ENCODE results near the gene ENO2.
"Not testable (repeated sequence)": the region's sequence is repeated elsewhere in the genome, so short reads cannot be mapped to it uniquely, and the experiment has no call there.

ENO2 gene

DNA sequence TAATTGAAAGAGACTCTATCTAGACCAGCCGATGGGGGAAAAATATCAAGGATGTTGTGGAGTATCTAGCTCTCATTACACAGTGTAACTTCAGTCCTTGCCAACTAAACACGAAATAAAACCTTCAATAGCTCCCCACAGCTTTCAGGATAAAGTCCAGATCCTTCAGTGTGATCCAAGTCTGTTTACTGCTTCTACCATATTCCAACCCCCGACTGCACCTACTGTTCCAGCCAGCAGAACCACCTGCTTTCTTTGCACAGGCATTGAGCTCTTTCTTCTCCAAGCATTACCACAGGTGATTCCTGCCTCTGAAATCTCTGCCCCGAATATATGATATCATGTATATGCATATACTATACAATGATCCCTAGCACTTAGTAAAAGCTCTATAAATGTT, 11.9 kb upstream of the ENO2 start:
- no peak overlapping the region for H3K4me2 ChIP-seq
- H3K27ac ChIP-seq = no peak overlapping the region
- no peaks in the 10 kb centered on the region for H4K20me1 ChIP-seq (ENCODE audit: insufficient read depth)
- H2AFZ ChIP-seq (ENCODE audit: low read depth) = no peak overlapping the region
- no peak overlapping the region for H3K9ac ChIP-seq
- no peaks in the 10 kb centered on the region for H3K36me3 ChIP-seq (ENCODE audit: insufficient read depth)
- TF ChIP-seq, protein P1, sequence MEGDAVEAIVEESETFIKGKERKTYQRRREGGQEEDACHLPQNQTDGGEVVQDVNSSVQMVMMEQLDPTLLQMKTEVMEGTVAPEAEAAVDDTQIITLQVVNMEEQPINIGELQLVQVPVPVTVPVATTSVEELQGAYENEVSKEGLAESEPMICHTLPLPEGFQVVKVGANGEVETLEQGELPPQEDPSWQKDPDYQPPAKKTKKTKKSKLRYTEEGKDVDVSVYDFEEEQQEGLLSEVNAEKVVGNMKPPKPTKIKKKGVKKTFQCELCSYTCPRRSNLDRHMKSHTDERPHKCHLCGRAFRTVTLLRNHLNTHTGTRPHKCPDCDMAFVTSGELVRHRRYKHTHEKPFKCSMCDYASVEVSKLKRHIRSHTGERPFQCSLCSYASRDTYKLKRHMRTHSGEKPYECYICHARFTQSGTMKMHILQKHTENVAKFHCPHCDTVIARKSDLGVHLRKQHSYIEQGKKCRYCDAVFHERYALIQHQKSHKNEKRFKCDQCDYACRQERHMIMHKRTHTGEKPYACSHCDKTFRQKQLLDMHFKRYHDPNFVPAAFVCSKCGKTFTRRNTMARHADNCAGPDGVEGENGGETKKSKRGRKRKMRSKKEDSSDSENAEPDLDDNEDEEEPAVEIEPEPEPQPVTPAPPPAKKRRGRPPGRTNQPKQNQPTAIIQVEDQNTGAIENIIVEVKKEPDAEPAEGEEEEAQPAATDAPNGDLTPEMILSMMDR (conservative IDR thresholded peaks at IDR 0.05; ENCODE audit: low read depth, low read length) = no peak
- H3K79me2 ChIP-seq (ENCODE audit: insufficient read depth, low read depth) = no peaks in the 10 kb centered on the region
- H3K4me3 ChIP-seq (IDR thresholded peaks at IDR 0.05; ENCODE audit: insufficient read depth, low read depth, low read length) = no peak overlapping the region
- H3K27me3 ChIP-seq (ENCODE audit: insufficient read depth, low read depth) = no peaks in the 10 kb centered on the region
- peaks cover 8% of the 10 kb centered on the region for H3K4me1 ChIP-seq (ENCODE audit: low read depth, poor library complexity, severe bottlenecking)

DNA sequence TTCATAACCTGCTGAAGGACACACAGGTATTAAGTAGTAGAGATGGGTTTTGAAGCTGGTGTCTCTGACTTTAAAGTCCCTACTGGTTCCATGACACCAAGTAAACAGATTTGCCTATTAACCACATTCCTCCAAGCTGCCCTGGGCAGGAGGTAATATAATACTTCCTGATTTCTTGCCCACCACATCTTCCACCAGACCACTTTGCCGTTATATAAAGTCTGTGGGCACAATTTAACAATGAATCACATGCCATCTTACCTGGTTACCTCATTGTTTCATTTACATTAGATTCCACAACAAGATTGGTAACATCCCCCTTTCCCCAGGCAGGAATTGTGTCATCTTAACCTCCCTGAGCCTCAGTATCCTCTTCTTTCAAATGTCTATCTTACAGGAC, 10.7 kb upstream of the ENO2 start:
- H3K27ac ChIP-seq = no peak overlapping the region
- peak overlapping the region; percentile 91 for H2AFZ ChIP-seq (ENCODE audit: low read depth)
- TF ChIP-seq, protein P1 (conservative IDR thresholded peaks at IDR 0.05; ENCODE audit: low read depth, low read length) = no peak
- no peaks in the 10 kb centered on the region for H3K27me3 ChIP-seq (ENCODE audit: insufficient read depth, low read depth)
- H4K20me1 ChIP-seq (ENCODE audit: insufficient read depth) = no peaks in the 10 kb centered on the region
- H3K4me3 ChIP-seq (IDR thresholded peaks at IDR 0.05; ENCODE audit: insufficient read depth, low read depth, low read length) = no peak overlapping the region
- H3K79me2 ChIP-seq (ENCODE audit: insufficient read depth, low read depth) = no peaks in the 10 kb centered on the region
- peaks cover 8% of the 10 kb centered on the region for H3K4me1 ChIP-seq (ENCODE audit: low read depth, poor library complexity, severe bottlenecking)
- H3K4me2 ChIP-seq = peak overlapping the region; percentile 97; the same call in 1 of the 2 replicates
- H3K9ac ChIP-seq = no peak overlapping the region
- no peaks in the 10 kb centered on the region for H3K36me3 ChIP-seq (ENCODE audit: insufficient read depth)

DNA sequence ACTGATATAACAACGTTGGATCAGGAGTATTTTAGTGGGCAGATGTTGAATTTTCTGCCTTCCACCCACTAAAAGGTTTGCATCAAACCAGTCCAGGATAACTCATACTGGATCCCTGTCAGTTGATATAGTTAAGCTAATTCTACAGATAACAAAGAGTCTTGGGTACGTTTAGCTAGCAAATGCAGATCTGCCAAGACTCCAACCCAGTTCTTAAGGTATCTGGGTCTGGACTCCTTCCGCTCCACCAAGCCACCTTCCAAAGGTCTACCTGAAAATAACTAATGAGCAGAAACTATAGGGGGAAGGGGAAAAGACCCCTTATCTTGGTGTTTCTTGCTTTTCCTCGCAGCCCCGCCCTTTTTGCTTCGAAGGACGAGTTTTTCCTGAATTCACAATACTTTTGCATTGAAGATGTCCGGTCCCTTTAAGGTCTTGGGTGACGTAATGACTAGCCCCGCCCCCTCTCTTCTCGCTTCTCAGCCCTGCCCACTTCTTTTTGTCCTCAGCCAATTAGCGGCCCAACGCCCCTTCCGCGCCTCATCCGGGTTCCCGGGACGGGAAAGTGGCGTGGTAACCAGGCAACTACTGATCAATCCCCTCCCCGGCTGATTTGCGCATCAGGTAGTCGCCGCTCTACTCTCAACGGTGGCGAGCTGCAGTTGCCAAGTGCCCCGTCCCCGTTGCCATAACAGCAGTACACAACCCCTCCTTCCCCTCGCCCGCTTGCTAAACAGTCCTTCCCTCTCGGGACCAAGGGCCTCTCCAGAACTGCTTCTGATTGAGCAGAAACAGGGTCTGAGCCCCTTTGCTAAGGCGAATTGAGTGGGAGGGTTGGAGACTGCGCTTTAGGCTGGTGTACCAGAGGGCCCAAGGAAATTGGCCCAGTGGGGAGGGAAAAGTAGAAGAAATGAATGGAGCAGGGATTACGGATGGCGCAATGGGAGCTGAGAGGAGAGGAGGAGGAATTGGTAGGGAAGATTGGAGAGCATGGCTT, 9.8 kb upstream of the ENO2 start, which contains the start of gene LRRC23:
Gene LRRC23 (plus strand): TSS at position 543 of the 997 bp plus-strand sequence. CDS start 812 bp downstream, outside the sequence.
- Histone ChIP-seq H3K79me2 (ENCODE audit: insufficient read depth, low read depth) (no peaks in the 10 kb centered on the region), H3K27me3 (ENCODE audit: insufficient read depth, low read depth) (no peaks in the 10 kb centered on the region), H4K20me1 (ENCODE audit: insufficient read depth) (no peaks in the 10 kb centered on the region), H3K4me3 (IDR thresholded peaks at IDR 0.05; ENCODE audit: insufficient read depth, low read depth, low read length) (no peak within 1 kb of the TSS), H2AFZ (ENCODE audit: low read depth) (peak within 1 kb of the TSS; percentile 91), H3K4me1 (ENCODE audit: low read depth, poor library complexity, severe bottlenecking) (peaks cover 8% of the 10 kb centered on the region), H3K4me2 (peak within 1 kb of the TSS; percentile 97), H3K9ac (peak within 1 kb of the TSS; percentile 72), H3K27ac (peak within 1 kb of the TSS; percentile 68), H3K36me3 (ENCODE audit: insufficient read depth) (no peaks in the 10 kb centered on the region)
- TF ChIP-seq, protein P1 (conservative IDR thresholded peaks at IDR 0.05; ENCODE audit: low read depth, low read length) = no peak

DNA sequence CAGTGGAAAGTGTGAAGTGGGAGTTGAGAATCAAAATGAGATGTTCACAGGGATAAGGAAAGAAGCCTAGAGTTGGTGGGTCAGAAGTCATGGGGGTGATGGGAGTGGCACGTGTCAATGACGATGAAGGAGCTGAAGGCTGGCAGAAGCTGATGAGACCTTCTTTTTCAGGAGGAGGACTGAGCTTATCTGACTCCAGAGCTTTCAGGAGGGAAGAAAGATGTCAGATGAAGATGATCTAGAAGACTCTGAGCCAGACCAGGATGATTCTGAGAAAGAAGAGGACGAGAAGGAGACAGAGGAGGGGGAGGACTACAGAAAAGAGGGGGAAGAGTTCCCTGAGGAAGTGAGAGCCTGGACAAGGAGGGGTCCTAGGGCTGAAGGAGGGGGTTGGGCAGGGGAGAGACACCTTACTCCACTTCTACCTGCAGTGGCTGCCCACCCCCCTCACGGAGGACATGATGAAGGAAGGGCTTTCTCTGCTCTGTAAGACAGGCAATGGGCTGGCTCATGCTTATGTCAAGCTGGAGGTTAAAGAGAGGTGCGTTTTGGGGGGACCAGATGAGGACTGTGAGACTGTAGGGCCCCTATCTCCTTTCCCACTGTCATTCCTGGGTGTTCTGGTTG, 8.9 kb upstream of the ENO2 start:
- no peak overlapping the region for H3K4me3 ChIP-seq (IDR thresholded peaks at IDR 0.05; ENCODE audit: insufficient read depth, low read depth, low read length)
- peaks cover 8% of the 10 kb centered on the region for H3K4me1 ChIP-seq (ENCODE audit: low read depth, poor library complexity, severe bottlenecking)
- H4K20me1 ChIP-seq (ENCODE audit: insufficient read depth) = no peaks in the 10 kb centered on the region
- no peaks in the 10 kb centered on the region for H3K36me3 ChIP-seq (ENCODE audit: insufficient read depth)
- H3K27ac ChIP-seq = no peak overlapping the region; the same call in 1 of the 2 replicates
- peak overlapping the region; percentile 72 for H3K9ac ChIP-seq
- H3K27me3 ChIP-seq (ENCODE audit: insufficient read depth, low read depth) = no peaks in the 10 kb centered on the region
- TF ChIP-seq, protein P1 (conservative IDR thresholded peaks at IDR 0.05; ENCODE audit: low read depth, low read length) = no peak
- no peak overlapping the region; the same call in 1 of the 2 replicates for H2AFZ ChIP-seq (ENCODE audit: low read depth)
- no peaks in the 10 kb centered on the region for H3K79me2 ChIP-seq (ENCODE audit: insufficient read depth, low read depth)
- H3K4me2 ChIP-seq = peak overlapping the region; percentile 97

DNA sequence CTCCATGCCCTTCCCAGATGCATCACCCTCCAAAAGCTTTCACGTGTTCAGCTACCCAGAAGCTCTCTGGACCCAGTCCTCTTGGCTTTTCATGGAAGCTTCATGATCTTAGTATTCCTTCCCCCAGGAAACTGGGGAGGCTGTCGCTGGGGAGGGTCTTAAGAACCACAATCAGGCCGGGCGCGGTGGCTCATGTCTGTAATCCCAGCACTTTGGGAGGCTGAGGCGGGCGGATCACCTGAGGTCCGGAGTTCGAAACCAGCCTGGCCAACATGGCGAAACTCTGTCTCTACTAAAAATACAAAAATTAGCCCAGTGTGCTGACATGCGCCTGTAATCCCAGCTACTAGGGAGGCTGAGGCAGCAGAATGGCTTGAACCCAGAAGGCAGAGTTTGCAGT, 6.2 kb upstream of the ENO2 start:
- H3K9ac ChIP-seq; H4K20me1 ChIP-seq (ENCODE audit: insufficient read depth); H3K27ac ChIP-seq; H3K4me2 ChIP-seq; H3K4me1 ChIP-seq (ENCODE audit: low read depth, poor library complexity, severe bottlenecking); H2AFZ ChIP-seq (ENCODE audit: low read depth); H3K79me2 ChIP-seq (ENCODE audit: insufficient read depth, low read depth); H3K4me3 ChIP-seq (IDR thresholded peaks at IDR 0.05; ENCODE audit: insufficient read depth, low read depth, low read length); H3K36me3 ChIP-seq (ENCODE audit: insufficient read depth); H3K27me3 ChIP-seq (ENCODE audit: insufficient read depth, low read depth): not testable (repeated sequence)

Measured in KMS-11 (cell line).